BLaER1 treated with 17β-estradiol and CSF1 and Interleukin-3, amounts not matched to agents 10 nM and 100 nM (cell line): ENCODE results near the gene LCN2.

Source experiments
- H3K27ac ChIP-seq, 11 experiments: shearing (Covaris generic); formaldehyde crosslinking; 2 replicates each; pipeline ENCODE4 v1.8.1; 2022
- H3K27me3 ChIP-seq, 11 experiments: shearing (Covaris generic); formaldehyde crosslinking; 2 replicates each; pipeline ENCODE4 v1.8.1; 2022
- H3K36me3 ChIP-seq, 11 experiments: shearing (Covaris generic); formaldehyde crosslinking; 2 replicates each; pipeline ENCODE4 v1.8.1; 2022
- H3K4me1 ChIP-seq, 10 experiments: shearing (Covaris generic); formaldehyde crosslinking; 2 replicates each; pipeline ENCODE4 v1.8.1; 2022
- H3K4me2 ChIP-seq, 11 experiments: shearing (Covaris generic); formaldehyde crosslinking; 2 replicates each; pipeline ENCODE4 v1.8.1; 2022
- H3K4me3 ChIP-seq, 10 experiments: shearing (Covaris generic); formaldehyde crosslinking; 2 replicates each; pipeline ENCODE4 v1.8.1; 2022
- H3K9ac ChIP-seq, 11 experiments: shearing (Covaris generic); formaldehyde crosslinking; 2 replicates each; pipeline ENCODE4 v1.8.1; 2022
- H3K9me3 ChIP-seq, 11 experiments: shearing (Covaris generic); formaldehyde crosslinking; replicated peaks in 1 of 11; 2 replicates each; pipeline ENCODE4 v1.8.1; 2022
- H4K20me1 ChIP-seq, 11 experiments: shearing (Covaris generic); formaldehyde crosslinking; 2 replicates each; pipeline ENCODE4 v1.8.1; 2022
- Cebpa-rat ChIP-seq, 11 experiments: shearing (Covaris generic); IDR thresholded peaks; 2 replicates each; pipeline ENCODE4 v1.8.1; 2022

Gene LCN2

DNA sequence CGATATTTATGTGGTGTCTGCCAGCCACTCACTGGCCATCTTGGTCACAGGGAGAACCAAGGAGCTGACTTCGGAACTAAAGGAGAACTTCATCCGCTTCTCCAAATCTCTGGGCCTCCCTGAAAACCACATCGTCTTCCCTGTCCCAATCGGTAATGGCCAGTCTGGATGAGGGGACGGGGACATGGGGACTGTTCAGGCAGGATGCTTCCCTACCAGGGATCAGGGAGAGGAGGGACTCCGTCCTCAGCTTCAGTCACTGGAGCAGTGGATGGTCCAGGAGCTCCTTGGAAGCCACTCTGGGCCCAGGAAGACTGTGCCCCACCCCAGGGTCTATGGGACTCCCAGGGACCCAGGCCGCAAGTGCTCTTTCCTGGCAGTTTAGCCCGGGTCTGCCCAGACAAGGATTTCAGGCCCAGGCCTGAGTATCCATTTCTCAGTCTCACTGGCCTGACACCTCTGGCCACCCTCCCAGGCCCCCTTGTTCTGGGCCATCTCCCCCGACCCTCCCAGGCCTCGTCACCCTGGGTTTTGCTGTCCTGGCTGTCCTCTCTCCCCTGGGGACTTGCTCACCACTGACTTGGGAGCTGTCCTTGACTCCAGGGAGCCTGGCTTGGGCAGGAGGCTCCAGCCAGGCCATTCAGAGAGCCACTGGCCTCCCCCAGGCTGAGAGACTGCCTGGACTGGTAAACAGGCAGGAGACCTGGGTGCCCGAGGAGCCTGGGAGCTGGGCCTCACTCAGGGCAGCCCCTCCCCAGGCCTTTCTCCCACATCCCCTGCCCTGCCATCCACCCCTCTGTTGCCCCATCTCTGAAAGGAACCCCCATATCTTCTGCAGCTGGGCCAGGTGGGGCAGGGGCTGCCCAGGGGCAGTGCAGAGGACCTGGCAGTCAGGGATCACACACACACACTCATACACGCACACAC is 3.1 kb downstream of the LCN2 start:
- H4K20me1 ChIP-seq, result no peaks in the 10 kb centered on the region
- no peak overlapping the region for H3K4me3 ChIP-seq
- H3K4me2 ChIP-seq, result no peak overlapping the region
- 0 out of 22 replicates have a peak overlapping the region, but pooled peaks of 2 of the 11 experiments have one; percentile 2 to 22 for H3K9ac ChIP-seq
- no peak overlapping the region for H3K27ac ChIP-seq
- TF ChIP-seq Cebpa-rat (IDR thresholded peaks at IDR 0.05), result no peak
- no peaks in the 10 kb centered on the region for H3K9me3 ChIP-seq
- no peaks in the 10 kb centered on the region for H3K36me3 ChIP-seq
- H3K4me1 ChIP-seq, result no peaks in the 10 kb centered on the region
- H3K27me3 ChIP-seq, result no peaks in the 10 kb centered on the region

- Histone ChIP-seq H3K27ac (no peak overlapping the region), H3K9ac (no peak overlapping the region), H4K20me1 (no peaks in the 10 kb centered on the region), H3K36me3 (no peaks in the 10 kb centered on the region), H3K9me3 (no peaks in the 10 kb centered on the region), H3K4me3 (no peak overlapping the region), H3K4me1 (no peaks in the 10 kb centered on the region), H3K4me2 (no peak overlapping the region), H3K27me3 (no peaks in the 10 kb centered on the region)
- TF ChIP-seq Cebpa-rat (IDR thresholded peaks at IDR 0.05), result no peak
Observed at GRCh38 chr9:128153060-128153946, 4.0 kb downstream of the LCN2 start.

- H3K27me3 ChIP-seq, result no peaks in the 10 kb centered on the region
- H3K4me3 ChIP-seq, result no peak overlapping the region
- no peaks in the 10 kb centered on the region for H3K9me3 ChIP-seq
- no peaks in the 10 kb centered on the region for H3K36me3 ChIP-seq
- H3K9ac ChIP-seq, result no peak overlapping the region
- no peaks in the 10 kb centered on the region for H4K20me1 ChIP-seq
- no peak overlapping the region for H3K4me2 ChIP-seq
- TF ChIP-seq Cebpa-rat (IDR thresholded peaks at IDR 0.05), result no peak
- H3K27ac ChIP-seq, result no peak overlapping the region
- peaks cover 0 to under 1% (median 0%) of the 10 kb centered on the region in 10 experiments; a peak in 5 of 20 replicates for H3K4me1 ChIP-seq
Observed at GRCh38 chr9:128153947-128154695, 4.9 kb downstream of the LCN2 start.

- Histone ChIP-seq H3K4me3 (no peak overlapping the region), H3K9ac (no peak overlapping the region), H4K20me1 (peaks cover 0 to 5% (median 2%) of the 10 kb centered on the region in 11 experiments; a peak in 10 of 22 replicates), H3K9me3 (no peaks in the 10 kb centered on the region), H3K27ac (no peak overlapping the region), H3K27me3 (no peaks in the 10 kb centered on the region), H3K36me3 (no peaks in the 10 kb centered on the region), H3K4me2 (no peak overlapping the region), H3K4me1 (peaks cover 8 to 10% (median 10%) of the 10 kb centered on the region in 10 experiments; a peak in 19 of 20 replicates)
- no peak for TF ChIP-seq Cebpa-rat (IDR thresholded peaks at IDR 0.05)
Observed at GRCh38 chr9:128155736-128156500, 6.7 kb downstream of the LCN2 start.

GRCh38 chr9:128159522-128159783 is 10.2 kb downstream of the LCN2 start:
- Histone ChIP-seq H3K27me3 (no peaks in the 10 kb centered on the region), H4K20me1 (peaks cover 0 to 41% (median 37%) of the 10 kb centered on the region in 11 experiments; a peak in 19 of 22 replicates), H3K9me3 (no peaks in the 10 kb centered on the region), H3K4me3 (peak overlapping the region; percentile 79 to 97 (median 92)), H3K4me1 (peaks cover 18 to 45% (median 25%) of the 10 kb centered on the region in 10 experiments), H3K36me3 (peaks cover 14 to 29% (median 28%) of the 10 kb centered on the region in 11 experiments; a peak in 21 of 22 replicates), H3K9ac (peak overlapping the region; percentile 61 to 88 (median 72); a peak in 20 of 22 replicates), H3K27ac (peak overlapping the region; percentile 38 to 77 (median 64); a peak in 20 of 22 replicates), H3K4me2 (peak overlapping the region; percentile 49 to 86 (median 76))
- no peak for TF ChIP-seq Cebpa-rat (IDR thresholded peaks at IDR 0.05)

- Histone ChIP-seq H3K36me3 (peaks cover 19 to 34% (median 33%) of the 10 kb centered on the region in 11 experiments; a peak in 21 of 22 replicates), H3K9me3 (no peaks in the 10 kb centered on the region), H4K20me1 (peaks cover 0 to 46% (median 40%) of the 10 kb centered on the region in 11 experiments; a peak in 19 of 22 replicates), H3K27ac (peak within 1 kb of the TSS; percentile 53 to 93 (median 84); a peak in 21 of 22 replicates), H3K4me1 (peaks cover 18 to 48% (median 25%) of the 10 kb centered on the region in 10 experiments), H3K4me2 (peak within 1 kb of the TSS; percentile 81 to 97 (median 94)), H3K27me3 (no peaks in the 10 kb centered on the region), H3K9ac (peak within 1 kb of the TSS; percentile 79 to 94 (median 88)), H3K4me3 (peak within 1 kb of the TSS; percentile 79 to 97 (median 92))
- no peak for TF ChIP-seq Cebpa-rat (IDR thresholded peaks at IDR 0.05)
Observed at GRCh38 chr9:128159784-128160602, 10.7 kb downstream of the LCN2 start, which contains the start of gene BBLN. TSS of gene BBLN (plus strand) at chr9:128160265. CDS start at chr9:128160408, 143 bp downstream.

DNA sequence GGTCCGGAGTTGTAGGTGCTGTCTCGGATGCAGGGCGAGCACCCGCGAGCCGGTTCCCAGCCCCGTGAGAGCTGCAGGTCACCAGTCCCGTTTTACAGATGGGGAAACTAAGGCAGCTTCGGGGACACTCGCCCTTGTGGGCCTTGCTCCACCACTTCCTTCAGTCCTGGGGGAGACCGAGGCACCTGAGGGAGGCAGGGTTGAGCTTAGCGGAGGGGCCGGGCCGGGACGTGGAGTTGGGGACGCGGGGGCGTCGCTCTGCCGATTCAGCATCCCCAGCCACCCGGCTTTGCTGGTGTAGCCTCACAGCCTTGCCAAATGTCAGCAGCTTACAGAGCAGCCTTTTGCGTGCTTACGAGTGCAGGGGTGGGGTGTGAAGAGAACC is 11.3 kb downstream of the LCN2 start:
- Histone ChIP-seq H3K36me3 (peaks cover 23 to 40% (median 39%) of the 10 kb centered on the region in 11 experiments; a peak in 21 of 22 replicates), H3K9ac (peak overlapping the region; percentile 79 to 94 (median 88)), H3K27ac (peak overlapping the region; percentile 53 to 93 (median 84); a peak in 21 of 22 replicates), H3K27me3 (no peaks in the 10 kb centered on the region), H3K4me2 (peak overlapping the region; percentile 81 to 97 (median 94)), H3K9me3 (no peaks in the 10 kb centered on the region), H3K4me1 (peaks cover 18 to 48% (median 25%) of the 10 kb centered on the region in 10 experiments), H4K20me1 (peaks cover 0 to 52% (median 40%) of the 10 kb centered on the region in 11 experiments; a peak in 19 of 22 replicates), H3K4me3 (peak overlapping the region; percentile 79 to 97 (median 92))
- no peak for TF ChIP-seq Cebpa-rat (IDR thresholded peaks at IDR 0.05)
